ENCODE results near the gene SOCS6. TPM values are rescaled to one million over a fixed set of nuclear protein-coding genes. Genes with fewer than 3 reads are reported as not detected.

Gene SOCS6
- total RNA-seq, 1 donor from 2014 or later = 12.4 TPM

DNA sequence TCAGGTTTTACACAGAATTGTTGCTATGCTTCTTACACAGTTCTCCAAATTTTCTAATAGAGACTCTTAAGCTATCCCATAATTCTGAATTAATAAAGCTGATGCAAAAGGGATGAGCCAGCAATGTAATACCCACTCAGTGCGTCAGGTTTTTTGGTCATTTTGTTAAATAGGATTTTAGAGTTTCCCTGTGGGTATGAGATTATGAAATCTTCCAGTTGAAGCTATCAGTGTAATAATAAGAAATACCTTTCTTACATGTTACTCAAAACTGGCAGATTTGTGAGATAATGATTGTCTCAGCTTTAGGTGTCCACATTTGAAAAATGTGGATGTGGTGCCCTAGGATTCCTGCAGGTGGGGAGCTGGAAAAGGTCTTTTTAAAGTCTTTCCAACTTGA is 44.5 kb downstream of the SOCS6 start:
- Mint-ChIP-seq H3K9me3 (ENCODE audit: unreplicated experiment) (no peaks in the 10 kb centered on the region), H3K27me3 (ENCODE audit: unreplicated experiment) (no peaks in the 10 kb centered on the region), H3K27ac (ENCODE audit: unreplicated experiment) (no peak overlapping the region), H3K4me3 (ENCODE audit: unreplicated experiment) (no peak overlapping the region), H3K36me3 (ENCODE audit: unreplicated experiment) (peaks cover 5% of the 10 kb centered on the region), H3K4me1 (ENCODE audit: low read depth, unreplicated experiment) (peaks cover 4% of the 10 kb centered on the region)
- TF ChIP-seq, protein P1, sequence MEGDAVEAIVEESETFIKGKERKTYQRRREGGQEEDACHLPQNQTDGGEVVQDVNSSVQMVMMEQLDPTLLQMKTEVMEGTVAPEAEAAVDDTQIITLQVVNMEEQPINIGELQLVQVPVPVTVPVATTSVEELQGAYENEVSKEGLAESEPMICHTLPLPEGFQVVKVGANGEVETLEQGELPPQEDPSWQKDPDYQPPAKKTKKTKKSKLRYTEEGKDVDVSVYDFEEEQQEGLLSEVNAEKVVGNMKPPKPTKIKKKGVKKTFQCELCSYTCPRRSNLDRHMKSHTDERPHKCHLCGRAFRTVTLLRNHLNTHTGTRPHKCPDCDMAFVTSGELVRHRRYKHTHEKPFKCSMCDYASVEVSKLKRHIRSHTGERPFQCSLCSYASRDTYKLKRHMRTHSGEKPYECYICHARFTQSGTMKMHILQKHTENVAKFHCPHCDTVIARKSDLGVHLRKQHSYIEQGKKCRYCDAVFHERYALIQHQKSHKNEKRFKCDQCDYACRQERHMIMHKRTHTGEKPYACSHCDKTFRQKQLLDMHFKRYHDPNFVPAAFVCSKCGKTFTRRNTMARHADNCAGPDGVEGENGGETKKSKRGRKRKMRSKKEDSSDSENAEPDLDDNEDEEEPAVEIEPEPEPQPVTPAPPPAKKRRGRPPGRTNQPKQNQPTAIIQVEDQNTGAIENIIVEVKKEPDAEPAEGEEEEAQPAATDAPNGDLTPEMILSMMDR (IDR thresholded peaks at IDR 0.05; ENCODE audit: partially characterized antibody, unreplicated experiment) = no peak
- DNase-seq = no peak

DNA sequence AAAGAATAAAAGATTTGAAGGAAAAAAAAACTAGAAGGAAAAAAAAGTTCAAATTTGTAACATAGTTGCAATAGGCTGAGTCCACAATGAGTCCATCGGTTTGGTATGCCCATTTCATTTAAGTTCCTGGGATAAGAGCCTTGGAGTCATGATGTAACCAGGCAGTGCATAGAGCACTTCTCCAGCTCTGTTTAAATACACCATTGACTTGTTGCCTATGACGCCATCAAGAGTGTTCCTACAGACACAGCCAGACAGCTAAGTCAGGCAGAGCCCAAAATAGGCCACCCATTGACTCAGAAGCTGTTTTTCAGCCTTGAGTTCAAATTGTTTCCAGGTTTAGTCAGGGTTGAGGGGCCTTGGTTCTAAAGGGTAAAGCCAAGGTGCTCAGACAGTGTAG is 44.9 kb downstream of the SOCS6 start:
- no peak overlapping the region for H3K27ac Mint-ChIP-seq (ENCODE audit: unreplicated experiment)
- peaks cover 5% of the 10 kb centered on the region for H3K36me3 Mint-ChIP-seq (ENCODE audit: unreplicated experiment)
- no peak overlapping the region for H3K4me3 Mint-ChIP-seq (ENCODE audit: unreplicated experiment)
- DNase-seq = no peak
- H3K27me3 Mint-ChIP-seq (ENCODE audit: unreplicated experiment) = no peaks in the 10 kb centered on the region
- TF ChIP-seq, protein P1 (IDR thresholded peaks at IDR 0.05; ENCODE audit: partially characterized antibody, unreplicated experiment) = no peak
- peaks cover 4% of the 10 kb centered on the region for H3K4me1 Mint-ChIP-seq (ENCODE audit: low read depth, unreplicated experiment)
- H3K9me3 Mint-ChIP-seq (ENCODE audit: unreplicated experiment) = no peaks in the 10 kb centered on the region

DNA sequence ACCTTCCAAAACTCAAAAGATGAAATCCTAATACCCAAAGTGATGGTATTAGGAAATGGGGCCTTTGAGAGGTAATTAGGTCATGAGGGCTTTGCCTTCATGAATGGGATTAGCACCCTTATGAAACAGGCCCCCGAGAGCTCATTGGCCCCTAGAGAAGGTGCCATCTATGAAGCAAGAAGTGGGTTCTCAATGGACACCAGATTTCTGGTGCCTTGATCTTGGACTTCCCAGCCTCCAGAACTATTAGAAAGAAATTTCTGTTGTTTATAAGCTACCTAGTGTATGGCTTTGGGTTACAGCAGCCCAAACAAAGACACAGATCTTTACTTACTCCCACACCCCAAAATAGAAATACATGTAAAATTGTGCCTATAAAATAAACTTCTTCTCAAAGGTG is 45.4 kb downstream of the SOCS6 start:
- peaks cover 4% of the 10 kb centered on the region for H3K4me1 Mint-ChIP-seq (ENCODE audit: low read depth, unreplicated experiment)

DNA sequence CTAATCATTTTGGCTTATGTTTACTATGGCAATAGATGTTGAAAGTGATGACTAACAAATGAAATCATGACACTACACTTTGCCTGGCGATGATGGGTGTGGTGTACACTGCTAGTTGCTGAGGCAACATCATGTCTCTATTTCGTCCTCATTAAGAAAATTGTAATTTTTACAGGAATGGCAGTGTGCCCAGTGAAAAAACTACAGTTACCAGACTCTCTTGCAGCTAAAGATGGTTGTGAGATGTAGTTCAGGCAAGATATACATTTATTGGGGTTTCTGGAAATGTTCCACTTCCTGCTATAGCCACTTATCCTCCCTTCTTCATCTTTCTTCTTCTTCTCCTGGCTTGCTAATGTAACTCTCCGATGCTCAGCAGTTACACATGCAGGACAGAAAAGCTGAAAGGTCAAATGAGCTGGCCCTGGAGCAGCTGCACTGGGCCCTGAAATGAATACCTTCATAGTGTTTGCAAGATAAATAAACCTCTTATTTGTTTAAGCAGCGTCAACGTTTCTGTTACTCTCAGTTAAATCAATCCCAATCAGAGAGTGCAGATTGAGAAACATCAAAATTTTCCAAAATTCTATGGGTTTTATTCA is 46.0 kb downstream of the SOCS6 start:
- Mint-ChIP-seq H3K27me3 (ENCODE audit: unreplicated experiment) (no peaks in the 10 kb centered on the region), H3K27ac (ENCODE audit: unreplicated experiment) (no peak overlapping the region), H3K9me3 (ENCODE audit: unreplicated experiment) (no peaks in the 10 kb centered on the region), H3K36me3 (ENCODE audit: unreplicated experiment) (peaks cover 5% of the 10 kb centered on the region), H3K4me3 (ENCODE audit: unreplicated experiment) (no peak overlapping the region), H3K4me1 (ENCODE audit: low read depth, unreplicated experiment) (peaks cover 4% of the 10 kb centered on the region)
- no peak for DNase-seq
- TF ChIP-seq, protein P1 (IDR thresholded peaks at IDR 0.05; ENCODE audit: partially characterized antibody, unreplicated experiment) = no peak

More for the DNA sequence above, 45.4 kb downstream of the SOCS6 start:
- H3K4me3 Mint-ChIP-seq (ENCODE audit: unreplicated experiment) = no peak overlapping the region
- H3K27me3 Mint-ChIP-seq (ENCODE audit: unreplicated experiment) = no peaks in the 10 kb centered on the region
- TF ChIP-seq, protein P1 (IDR thresholded peaks at IDR 0.05; ENCODE audit: partially characterized antibody, unreplicated experiment) = no peak
- DNase-seq = no peak
- H3K9me3 Mint-ChIP-seq (ENCODE audit: unreplicated experiment) = no peaks in the 10 kb centered on the region
- no peak overlapping the region for H3K27ac Mint-ChIP-seq (ENCODE audit: unreplicated experiment)
- peaks cover 5% of the 10 kb centered on the region for H3K36me3 Mint-ChIP-seq (ENCODE audit: unreplicated experiment)

DNA sequence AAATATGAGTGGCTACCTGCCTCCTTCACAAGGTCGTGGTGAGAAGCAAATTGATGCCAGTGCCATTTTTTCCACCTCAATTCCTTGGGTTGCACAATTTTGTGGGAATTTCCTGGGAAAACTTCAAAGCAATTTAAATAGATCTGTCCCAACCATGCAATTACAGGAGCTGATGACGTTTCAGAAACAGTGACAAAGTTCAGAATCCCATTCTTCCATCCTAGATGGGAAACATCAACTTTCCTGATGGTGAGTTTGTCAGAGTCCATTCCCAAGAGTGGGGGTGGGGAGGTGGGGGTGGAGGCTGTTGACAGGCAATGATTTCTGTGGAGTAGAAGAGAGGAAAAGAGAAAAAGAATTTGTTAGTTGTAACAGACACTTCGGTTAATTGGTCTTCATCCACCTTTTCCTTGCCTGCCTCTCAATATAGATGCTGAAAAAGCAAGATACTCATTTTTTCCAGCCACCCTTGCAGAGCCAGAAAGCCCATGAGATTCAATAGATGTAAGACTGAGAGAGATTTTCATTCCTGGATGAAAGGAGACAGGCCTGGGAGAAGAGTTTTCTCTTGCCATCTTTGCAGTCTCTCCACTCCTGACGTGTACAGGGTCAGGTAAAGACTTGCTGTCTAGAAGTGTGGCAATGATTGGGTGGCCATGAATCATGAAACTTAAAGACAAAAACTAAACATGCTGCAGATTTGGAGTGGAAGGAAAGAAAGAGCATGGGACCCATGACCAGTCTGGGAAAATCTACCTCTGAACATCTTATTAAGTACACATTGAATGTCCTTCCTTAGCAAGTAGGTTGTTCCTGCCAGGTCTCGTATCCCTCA is 47.3 kb downstream of the SOCS6 start:
- no peak overlapping the region for H3K4me3 Mint-ChIP-seq (ENCODE audit: unreplicated experiment)
- H3K27me3 Mint-ChIP-seq (ENCODE audit: unreplicated experiment) = no peaks in the 10 kb centered on the region
- H3K36me3 Mint-ChIP-seq (ENCODE audit: unreplicated experiment) = peaks cover 5% of the 10 kb centered on the region
- peaks cover 4% of the 10 kb centered on the region for H3K4me1 Mint-ChIP-seq (ENCODE audit: low read depth, unreplicated experiment)
- TF ChIP-seq, protein P1 (IDR thresholded peaks at IDR 0.05; ENCODE audit: partially characterized antibody, unreplicated experiment) = no peak
- DNase-seq = no peak
- no peaks in the 10 kb centered on the region for H3K9me3 Mint-ChIP-seq (ENCODE audit: unreplicated experiment)
- no peak overlapping the region for H3K27ac Mint-ChIP-seq (ENCODE audit: unreplicated experiment)
